Neural progenitor cell (in vitro differentiated cells): ENCODE data around the gene ATIC.

ENCODE experiments used
- EZH2phosphoT487 ChIP-seq: fragments of 200-600 bp; sonication (generic); IDR thresholded peaks from 2 replicates; pipeline ENCODE4 v1.6.1; 2017; ENCODE audit warnings: antibody characterized with exemption
- TF ChIP-seq, protein P1 (sequence below): fragments of 200-600 bp; sonication (generic); IDR thresholded peaks from 2 replicates; pipeline ENCODE4 v1.5.1; 2017; ENCODE audit warnings: antibody characterized with exemption, mild to moderate bottlenecking

- TF ChIP-seq, protein P1, sequence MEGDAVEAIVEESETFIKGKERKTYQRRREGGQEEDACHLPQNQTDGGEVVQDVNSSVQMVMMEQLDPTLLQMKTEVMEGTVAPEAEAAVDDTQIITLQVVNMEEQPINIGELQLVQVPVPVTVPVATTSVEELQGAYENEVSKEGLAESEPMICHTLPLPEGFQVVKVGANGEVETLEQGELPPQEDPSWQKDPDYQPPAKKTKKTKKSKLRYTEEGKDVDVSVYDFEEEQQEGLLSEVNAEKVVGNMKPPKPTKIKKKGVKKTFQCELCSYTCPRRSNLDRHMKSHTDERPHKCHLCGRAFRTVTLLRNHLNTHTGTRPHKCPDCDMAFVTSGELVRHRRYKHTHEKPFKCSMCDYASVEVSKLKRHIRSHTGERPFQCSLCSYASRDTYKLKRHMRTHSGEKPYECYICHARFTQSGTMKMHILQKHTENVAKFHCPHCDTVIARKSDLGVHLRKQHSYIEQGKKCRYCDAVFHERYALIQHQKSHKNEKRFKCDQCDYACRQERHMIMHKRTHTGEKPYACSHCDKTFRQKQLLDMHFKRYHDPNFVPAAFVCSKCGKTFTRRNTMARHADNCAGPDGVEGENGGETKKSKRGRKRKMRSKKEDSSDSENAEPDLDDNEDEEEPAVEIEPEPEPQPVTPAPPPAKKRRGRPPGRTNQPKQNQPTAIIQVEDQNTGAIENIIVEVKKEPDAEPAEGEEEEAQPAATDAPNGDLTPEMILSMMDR: no peak
- no peak for TF ChIP-seq EZH2phosphoT487
Observed at GRCh38 chr2:215319500-215319899, 7.6 kb downstream of the ATIC start.
